SKM-1 treated with dmso at 0.1 percent for 144 hours (cell line): ENCODE measurements around the gene KCNIP1.
A peak's percentile ranks its signal among the peaks of the same experiment; 100 is the strongest.

ENCODE experiments used
- DNase-seq: peaks from one replicate; lab custom pipeline; 2025; ENCODE audit not compliant: unreplicated experiment; lab: John Stamatoyannopoulos, UW

KCNIP1 gene

GRCh38 chr5:170508036-170508435 lies 4.2 kb downstream of the KCNIP1 start:
- DNase-seq = no peak

DNA sequence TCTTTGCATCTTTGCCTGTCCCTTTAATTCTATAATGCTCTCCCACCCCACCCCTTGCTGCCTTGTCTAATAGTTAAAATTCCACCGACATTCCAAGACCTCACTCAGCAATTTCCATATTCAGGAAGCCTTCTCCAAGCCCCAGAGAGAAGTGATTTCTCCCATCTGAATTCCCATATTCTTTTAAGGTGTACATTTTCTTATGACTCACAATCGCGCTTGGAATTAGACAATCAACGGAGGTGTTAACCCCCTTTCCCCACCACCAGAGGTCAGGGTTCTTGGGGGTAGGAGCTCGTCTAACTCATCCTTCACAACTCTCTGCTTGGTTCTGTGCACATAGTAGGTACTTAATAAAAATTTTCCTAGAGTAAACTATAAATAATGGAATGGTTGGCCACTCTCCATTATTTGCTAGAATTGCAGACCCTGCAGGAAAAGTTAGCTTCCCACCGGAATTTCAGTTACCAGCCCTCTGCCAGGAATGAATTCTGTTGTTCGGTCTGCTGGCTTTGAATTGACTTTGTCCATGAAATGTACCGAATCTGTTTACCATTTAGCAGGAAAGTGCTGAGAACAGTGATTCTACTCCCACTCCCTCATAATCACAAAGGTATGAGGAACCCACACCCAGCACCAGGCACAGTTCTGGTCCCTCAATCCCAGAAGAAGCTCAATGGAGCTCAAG lies 5.0 kb downstream of the KCNIP1 start:
- DNase-seq = no peak

DNA sequence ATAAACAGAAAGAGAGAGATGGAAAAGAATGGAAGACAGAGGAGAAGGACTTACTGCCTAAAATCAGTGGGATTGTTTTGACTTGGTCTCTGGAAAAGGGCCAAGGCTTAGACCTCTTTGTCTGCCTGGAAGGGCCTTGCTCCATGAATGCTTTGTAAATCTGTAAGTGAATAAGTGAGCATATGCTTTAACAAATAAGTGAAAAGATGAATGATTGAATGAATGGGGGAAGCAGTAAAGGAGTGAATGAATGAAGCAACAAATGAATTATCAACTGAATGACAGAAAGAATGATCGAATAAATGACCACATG lies 5.5 kb downstream of the KCNIP1 start:
- DNase-seq = no peak

- DNase-seq = no peak
Observed at GRCh38 chr5:170510126-170510525, 6.3 kb downstream of the KCNIP1 start.

DNA sequence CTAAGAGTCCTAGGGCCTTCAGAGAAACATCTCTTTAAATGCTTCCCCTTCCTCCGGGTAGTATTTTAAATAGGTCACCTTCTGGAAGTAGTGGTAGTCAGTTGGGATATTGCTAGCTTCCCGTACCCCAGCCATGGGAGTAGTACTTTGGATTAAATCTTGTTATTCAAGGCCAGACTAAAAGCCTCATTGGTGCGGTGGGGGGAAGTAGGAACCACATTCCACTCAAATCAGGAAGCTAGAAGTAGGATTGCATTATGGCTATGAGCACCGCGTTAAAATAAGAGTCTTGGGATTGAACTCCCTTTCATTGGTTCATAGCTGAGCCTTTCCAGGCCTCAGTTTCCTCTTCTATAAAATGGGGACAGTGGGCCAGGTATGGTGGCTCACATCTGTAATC lies 6.7 kb downstream of the KCNIP1 start:
- no peak for DNase-seq

DNA sequence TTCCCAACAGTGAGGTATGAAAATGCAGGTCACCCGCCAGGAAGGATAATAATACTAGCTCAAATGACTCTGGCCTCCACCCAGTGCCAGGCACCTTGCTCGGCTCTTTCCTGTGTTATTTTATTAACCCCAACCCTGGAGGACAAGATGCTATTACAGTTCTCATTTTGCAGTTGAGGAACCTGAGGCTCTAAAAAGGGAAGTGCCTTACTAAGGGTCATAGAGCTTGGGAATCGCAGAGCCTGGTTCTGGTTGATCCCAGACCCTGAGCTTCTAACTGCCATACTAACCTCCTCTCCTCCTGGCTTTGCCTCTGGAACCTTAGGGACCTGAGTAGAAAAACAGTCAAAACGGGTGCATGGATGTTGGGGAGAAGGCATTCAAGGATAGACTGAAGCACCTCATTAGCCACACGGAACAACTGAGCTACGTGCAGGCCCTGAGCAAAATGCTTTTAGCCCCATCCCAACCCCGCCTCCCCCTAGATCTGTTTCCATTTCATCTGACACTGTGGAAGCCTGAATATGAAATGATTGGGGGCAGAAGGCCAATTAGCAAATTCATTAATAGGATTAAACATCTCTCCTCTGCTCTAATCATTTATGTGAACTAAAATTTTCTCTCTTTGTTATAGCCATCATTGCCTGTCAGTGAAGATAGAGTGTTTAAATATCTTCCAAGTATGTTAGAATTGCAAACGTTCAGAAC lies 7.9 kb downstream of the KCNIP1 start:
- DNase-seq = peak; percentile 32

DNA sequence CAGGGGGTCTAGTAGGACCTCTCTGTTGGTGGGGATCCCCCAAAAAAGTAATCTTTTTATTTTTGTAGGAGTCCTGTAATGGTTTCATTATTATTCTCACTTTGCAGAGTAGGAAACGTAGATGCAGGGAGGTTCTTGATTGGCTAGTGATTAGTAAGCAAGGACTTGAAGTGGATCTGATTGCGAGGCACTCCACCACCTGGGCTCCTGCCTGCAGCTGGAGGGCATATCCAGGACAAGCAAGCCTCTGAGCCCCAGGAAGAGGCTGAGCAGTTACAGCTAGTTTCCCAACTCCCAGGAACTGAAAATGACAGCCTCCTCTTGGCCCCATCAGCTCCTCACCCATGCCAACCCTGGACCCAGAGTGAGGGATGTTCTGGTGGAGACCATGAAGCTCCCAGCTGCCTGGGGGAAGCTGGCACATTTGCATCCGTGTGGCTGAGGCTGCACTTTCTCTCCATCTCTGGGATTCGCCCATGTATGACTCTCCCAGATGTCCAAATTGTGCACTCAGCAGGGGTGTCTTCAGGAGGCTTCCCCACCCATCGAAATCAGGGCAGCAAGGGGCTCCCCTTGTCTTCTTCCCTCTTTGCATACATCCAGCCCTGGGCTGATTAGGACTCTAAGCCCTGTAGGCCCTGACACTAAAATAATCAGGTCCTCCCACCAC lies 10.2 kb downstream of the KCNIP1 start:
- DNase-seq = no peak

DNA sequence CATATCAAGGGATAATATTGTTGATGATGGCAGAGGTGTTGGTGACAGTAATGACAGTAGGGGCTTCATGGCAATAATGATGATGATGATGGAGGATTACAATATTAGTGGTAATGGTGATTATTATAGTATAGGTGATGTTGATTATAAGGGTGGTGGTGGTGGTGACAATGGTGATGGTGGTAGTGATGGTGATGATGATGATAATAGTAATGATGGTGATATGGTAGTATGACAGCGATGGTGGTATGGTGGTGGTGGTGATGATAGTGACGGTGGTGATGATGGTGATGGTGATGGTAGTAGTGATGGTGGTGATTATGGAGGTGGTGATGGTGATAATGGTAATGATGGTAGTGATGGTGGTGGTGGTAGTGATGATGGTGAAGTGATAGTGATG lies 13.6 kb downstream of the KCNIP1 start:
- DNase-seq = no peak

GRCh38 chr5:170518277-170518676 lies 14.5 kb downstream of the KCNIP1 start:
- no peak for DNase-seq

GRCh38 chr5:170519549-170519948 lies 15.7 kb downstream of the KCNIP1 start:
- no peak for DNase-seq

GRCh38 chr5:170520372-170520771 lies 16.6 kb downstream of the KCNIP1 start:
- no peak for DNase-seq

GRCh38 chr5:170522211-170523141 lies 18.7 kb downstream of the KCNIP1 start:
- no peak for DNase-seq

DNA sequence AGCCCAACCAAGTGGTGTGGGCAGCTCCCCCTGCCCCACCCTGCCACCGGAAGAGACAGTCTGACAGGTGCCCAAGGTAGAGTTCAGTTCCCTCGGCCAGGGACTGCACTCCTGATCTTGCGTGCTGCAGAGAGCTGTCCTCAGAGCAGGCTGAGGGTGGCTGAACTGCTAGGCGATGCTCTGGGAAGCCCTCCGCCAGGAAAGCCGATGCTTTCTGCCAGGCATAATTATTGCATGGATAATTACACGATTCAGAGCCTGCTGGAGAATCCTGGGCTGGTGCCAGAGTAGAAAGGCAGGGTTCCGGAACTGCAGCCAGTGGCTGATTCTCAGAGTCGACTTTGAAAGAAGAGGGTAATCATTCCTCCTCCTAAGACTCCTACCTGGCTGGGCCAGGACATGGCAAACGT lies 19.3 kb downstream of the KCNIP1 start:
- DNase-seq = no peak

GRCh38 chr5:170523830-170524229 lies 20.0 kb downstream of the KCNIP1 start:
- no peak for DNase-seq

GRCh38 chr5:170524576-170524975 lies 20.8 kb downstream of the KCNIP1 start:
- no peak for DNase-seq

GRCh38 chr5:170525470-170526211 lies 21.8 kb downstream of the KCNIP1 start:
- no peak for DNase-seq

- no peak for DNase-seq
Observed at GRCh38 chr5:170527991-170528390, 24.2 kb downstream of the KCNIP1 start.

- DNase-seq = no peak
Observed at GRCh38 chr5:170528976-170529375, 25.2 kb downstream of the KCNIP1 start.

GRCh38 chr5:170532935-170533334 lies 29.1 kb downstream of the KCNIP1 start:
- no peak for DNase-seq

DNA sequence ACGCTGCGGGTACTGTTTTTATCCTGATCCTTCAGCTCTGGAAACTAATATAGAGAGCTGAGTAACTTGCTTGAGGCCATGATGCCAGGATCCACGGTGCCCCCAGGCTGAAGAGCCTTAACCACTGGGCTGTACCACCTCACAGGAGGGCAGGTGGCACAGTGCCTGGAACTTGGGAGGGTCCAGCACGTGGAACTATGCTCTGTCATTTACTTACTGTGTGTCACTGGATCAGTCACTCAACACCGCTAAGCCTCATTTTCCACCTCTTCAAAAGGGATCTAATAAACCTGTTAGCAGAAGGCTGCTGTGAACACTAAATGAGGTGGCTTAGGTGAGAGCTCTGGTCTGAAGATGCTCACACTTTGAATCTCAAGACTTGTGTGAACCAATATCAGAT lies 29.6 kb downstream of the KCNIP1 start:
- DNase-seq = no peak

DNA sequence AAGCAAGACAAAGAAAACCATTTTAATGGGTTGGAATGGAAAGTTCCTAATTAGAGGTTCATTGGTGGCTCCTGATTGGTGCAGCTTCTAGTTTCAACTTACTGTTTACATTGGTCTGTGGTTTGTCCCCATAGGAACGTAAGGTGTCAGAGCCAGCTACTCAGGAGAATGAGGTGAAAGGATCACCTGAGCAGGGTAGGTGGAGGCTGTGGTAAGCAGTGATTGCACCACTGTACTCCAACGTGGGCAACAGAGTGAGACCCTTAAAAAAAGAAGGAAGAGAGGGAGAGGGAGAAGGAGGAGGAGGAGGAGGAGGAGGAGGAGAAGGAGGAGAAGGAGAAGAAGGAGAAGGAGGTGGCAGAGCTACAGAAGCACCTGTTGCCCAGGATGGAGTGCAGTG lies 30.4 kb downstream of the KCNIP1 start:
- no peak for DNase-seq
